OCI-LY1 (cell line): ENCODE results near the gene EYS.

Experiments used
- H2AFZ ChIP-seq: fragments of 200-600 bp; sonication (generic), shearing (Covaris generic); 2 replicates; pipeline ENCODE4 v1.6.0; 2014; ENCODE audit warnings: antibody characterized with exemption, mild to moderate bottlenecking, low read length
- H3F3A ChIP-seq: fragments of 200-600 bp; sonication (generic), shearing (Covaris generic); 2 replicates; pipeline ENCODE4 v1.6.0; 2014; ENCODE audit warnings: mild to moderate bottlenecking, antibody characterized with exemption, low read length, moderate library complexity; ENCODE audit not compliant: insufficient read depth
- H3K27ac ChIP-seq: fragments of 200-600 bp; sonication (generic); 2 replicates; pipeline ENCODE4 v1.5.1; 2014; ENCODE audit warnings: low read length, mixed run types, mild to moderate bottlenecking, low read depth; ENCODE audit not compliant: poor library complexity, severe bottlenecking
- H3K27me3 ChIP-seq: fragments of 200-600 bp; sonication (generic); 2 replicates; pipeline ENCODE4 v1.6.0; 2014; ENCODE audit warnings: antibody characterized with exemption, mild to moderate bottlenecking, low read length, moderate library complexity; ENCODE audit not compliant: insufficient read depth
- H3K36me3 ChIP-seq: fragments of 200-600 bp; sonication (generic); 2 replicates; pipeline ENCODE4 v1.6.1; 2014; ENCODE audit warnings: mild to moderate bottlenecking, antibody characterized with exemption, low read length, moderate library complexity, mixed read lengths; ENCODE audit not compliant: insufficient read depth
- H3K4me1 ChIP-seq: fragments of 200-600 bp; sonication (generic); 2 replicates; pipeline ENCODE4 v1.5.1; 2014; ENCODE audit warnings: mild to moderate bottlenecking, low read length, moderate library complexity; ENCODE audit not compliant: insufficient read depth, severe bottlenecking
- H3K4me2 ChIP-seq: fragments of 200-600 bp; sonication (generic), shearing (Covaris generic); 2 replicates; pipeline ENCODE4 v1.6.1; 2014; ENCODE audit warnings: low read length
- H3K4me3 ChIP-seq: fragments of 200-600 bp; sonication (generic); 2 replicates; pipeline ENCODE4 v1.5.1; 2014; ENCODE audit warnings: low read length, low read depth, mild to moderate bottlenecking, mixed read lengths; ENCODE audit not compliant: poor library complexity, severe bottlenecking
- H3K79me2 ChIP-seq: fragments of 200-600 bp; shearing (Covaris generic); 2 replicates; pipeline ENCODE4 v1.6.1; 2016; ENCODE audit warnings: mixed run types, low read length, mixed read lengths; ENCODE audit not compliant: insufficient read depth
- H3K9ac ChIP-seq: fragments of 200-600 bp; sonication (generic), shearing (Covaris generic); 2 replicates; pipeline ENCODE4 v1.6.1; 2014; ENCODE audit warnings: mild to moderate bottlenecking, low read length, mixed read lengths
- H3K9me2 ChIP-seq: fragments of 200-600 bp; sonication (generic), shearing (Covaris generic); 2 replicates; pipeline ENCODE4 v1.6.1; 2014; ENCODE audit warnings: low read depth, mild to moderate bottlenecking, low read length, mixed read lengths
- H3K9me3 ChIP-seq: fragments of 200-600 bp; shearing (Covaris generic); 2 replicates; pipeline ENCODE4 v1.6.1; 2014; ENCODE audit warnings: low read length, mixed read lengths
- H4K20me1 ChIP-seq: fragments of 200-600 bp; sonication (generic), shearing (Covaris generic); 2 replicates; pipeline ENCODE4 v1.6.0; 2016; ENCODE audit warnings: mild to moderate bottlenecking, low read length; ENCODE audit not compliant: insufficient read depth
- EZH2 ChIP-seq: fragments of 200-600 bp; sonication (generic), shearing (Covaris generic); IDR thresholded peaks from 2 replicates; pipeline ENCODE4 v1.8.0; 2017; ENCODE audit warnings: borderline replicate concordance, mixed run types, mild to moderate bottlenecking, antibody characterized with exemption, low read length, moderate library complexity, mixed read lengths
- TF ChIP-seq, protein P1 (sequence below): fragments of 200-600 bp; sonication (generic), shearing (Covaris generic); IDR thresholded peaks from 2 replicates; pipeline ENCODE4 v1.5.1; 2017; ENCODE audit warnings: mild to moderate bottlenecking, antibody characterized with exemption, low read length, moderate library complexity, mixed read lengths

Gene EYS

GRCh38 chr6:64266351-64266821 is 1440.6 kb downstream of the EYS start:
- no peak overlapping the region for H3K4me2 ChIP-seq
- no peaks in the 10 kb centered on the region for H3K79me2 ChIP-seq
- H4K20me1 ChIP-seq, result no peaks in the 10 kb centered on the region
- no peak overlapping the region for H3K4me3 ChIP-seq
- TF ChIP-seq, protein P1, sequence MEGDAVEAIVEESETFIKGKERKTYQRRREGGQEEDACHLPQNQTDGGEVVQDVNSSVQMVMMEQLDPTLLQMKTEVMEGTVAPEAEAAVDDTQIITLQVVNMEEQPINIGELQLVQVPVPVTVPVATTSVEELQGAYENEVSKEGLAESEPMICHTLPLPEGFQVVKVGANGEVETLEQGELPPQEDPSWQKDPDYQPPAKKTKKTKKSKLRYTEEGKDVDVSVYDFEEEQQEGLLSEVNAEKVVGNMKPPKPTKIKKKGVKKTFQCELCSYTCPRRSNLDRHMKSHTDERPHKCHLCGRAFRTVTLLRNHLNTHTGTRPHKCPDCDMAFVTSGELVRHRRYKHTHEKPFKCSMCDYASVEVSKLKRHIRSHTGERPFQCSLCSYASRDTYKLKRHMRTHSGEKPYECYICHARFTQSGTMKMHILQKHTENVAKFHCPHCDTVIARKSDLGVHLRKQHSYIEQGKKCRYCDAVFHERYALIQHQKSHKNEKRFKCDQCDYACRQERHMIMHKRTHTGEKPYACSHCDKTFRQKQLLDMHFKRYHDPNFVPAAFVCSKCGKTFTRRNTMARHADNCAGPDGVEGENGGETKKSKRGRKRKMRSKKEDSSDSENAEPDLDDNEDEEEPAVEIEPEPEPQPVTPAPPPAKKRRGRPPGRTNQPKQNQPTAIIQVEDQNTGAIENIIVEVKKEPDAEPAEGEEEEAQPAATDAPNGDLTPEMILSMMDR, result no peak
- no peak for TF ChIP-seq EZH2
- H3K9me3 ChIP-seq, result no peaks in the 10 kb centered on the region
- H3K9ac ChIP-seq, result no peak overlapping the region
- no peak overlapping the region for H3K27ac ChIP-seq
- no peaks in the 10 kb centered on the region for H3K36me3 ChIP-seq
- no peak overlapping the region for H2AFZ ChIP-seq
- H3K9me2 ChIP-seq, result no peaks in the 10 kb centered on the region
- no peaks in the 10 kb centered on the region for H3K4me1 ChIP-seq
- no peaks in the 10 kb centered on the region for H3F3A ChIP-seq
- H3K27me3 ChIP-seq, result no peaks in the 10 kb centered on the region

- Histone ChIP-seq H3F3A (no peaks in the 10 kb centered on the region), H3K9ac (no peak overlapping the region), H3K79me2 (no peaks in the 10 kb centered on the region), H4K20me1 (no peaks in the 10 kb centered on the region), H3K9me2 (no peaks in the 10 kb centered on the region), H3K27ac (no peak overlapping the region), H3K4me3 (no peak overlapping the region), H3K4me1 (no peaks in the 10 kb centered on the region), H3K4me2 (no peak overlapping the region), H3K27me3 (no peaks in the 10 kb centered on the region), H3K36me3 (no peaks in the 10 kb centered on the region), H2AFZ (no peak overlapping the region), H3K9me3 (no peaks in the 10 kb centered on the region)
- TF ChIP-seq, protein P1, result no peak
- no peak for TF ChIP-seq EZH2
These were observed 1443.2 kb downstream of the EYS start for GRCh38 chr6:64263778-64264177.

DNA sequence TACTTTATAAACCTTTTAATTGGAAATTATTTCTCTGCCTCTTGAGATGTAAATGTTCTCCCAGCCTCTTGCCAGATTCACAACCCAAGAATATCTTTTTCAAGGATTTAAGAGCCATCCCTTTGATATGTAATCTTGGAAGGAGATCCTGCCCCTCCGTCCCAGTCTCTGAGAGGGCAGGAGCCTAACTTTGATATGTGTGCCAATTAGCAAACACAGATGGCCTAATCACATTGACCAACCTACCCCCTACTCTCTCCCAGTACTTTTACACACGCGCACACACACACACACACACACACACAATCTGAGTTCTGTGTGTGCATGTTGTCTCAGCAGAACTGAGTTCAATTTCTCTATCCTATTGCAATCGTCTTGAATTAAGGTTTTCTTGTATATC is 1447.7 kb downstream of the EYS start:
- Histone ChIP-seq H3K4me2 (no peak overlapping the region), H3K36me3 (no peaks in the 10 kb centered on the region), H3F3A (no peaks in the 10 kb centered on the region), H3K9ac (no peak overlapping the region), H3K27me3 (no peaks in the 10 kb centered on the region), H3K9me3 (no peaks in the 10 kb centered on the region), H3K4me3 (no peak overlapping the region), H3K79me2 (no peaks in the 10 kb centered on the region), H2AFZ (no peak overlapping the region), H3K4me1 (no peaks in the 10 kb centered on the region), H3K27ac (no peak overlapping the region), H4K20me1 (no peaks in the 10 kb centered on the region), H3K9me2 (no peaks in the 10 kb centered on the region)
- no peak for TF ChIP-seq EZH2
- TF ChIP-seq, protein P1, result no peak
